B cell (primary cell): ENCODE measurements around the gene IPO11. TPM values are rescaled to one million over a fixed set of nuclear protein-coding genes. Genes with fewer than 3 reads are reported as not detected.

Experiments used
- ATAC-seq: fragments of 200-7000 bp; cut with Tn5 transposase; one replicate; pipeline ENCODE4 v1.10.0; 2021; ENCODE audit warnings: low read depth, mild to moderate bottlenecking, moderate number of reproducible peaks, moderate library complexity
- CTCF ChIA-PET: fragments of 350-600 bp; sonication (Branson Sonifier 250); formaldehyde crosslinking; loops from one replicate; lab custom pipeline; 2021; ENCODE audit warnings: antibody characterized with exemption, inconsistent platforms; lab: Charles Lee
- POLR2A ChIA-PET: fragments of 350-600 bp; sonication (Branson Sonifier 250); formaldehyde crosslinking; loops from one replicate; lab custom pipeline; 2021; ENCODE audit warnings: antibody characterized with exemption; lab: Charles Lee
- DNase-seq: peaks from one replicate; pipeline ENCODE4 v3.0.0; 2013
- H2AFZ ChIP-seq: 2 replicates; pipeline ENCODE4 v1.6.1; 2012; ENCODE audit warnings: mild to moderate bottlenecking, low read depth, low read length; ENCODE audit not compliant: insufficient read depth, poor library complexity, severe bottlenecking
- H3K27ac ChIP-seq, 2 donors: 1 replicate in 1 of 2; 2 replicates in 1 of 2; pipeline ENCODE4 v1.5.1; 2012 to 2013; ENCODE audit warnings: low read length in 2 of 2, mild to moderate bottlenecking in 2 of 2, moderate library complexity in 1 of 2
- H3K27me3 ChIP-seq, 4 experiments: fragments of 200-600 bp in 1 of 4; sonication (generic) in 1 of 4; replicated peaks in 1 of 4; 1 replicate in 2 of 4; 2 replicates in 2 of 4; pipeline versions ENCODE4 v1.6.1 to v1.7.0; 2013 to 2016; ENCODE audit warnings: low read length in 3 of 4, mild to moderate bottlenecking in 2 of 4, mixed read lengths in 1 of 4, moderate library complexity in 1 of 4; ENCODE audit not compliant: insufficient read depth in 4 of 4, control insufficient read depth in 3 of 4; ENCODE audit errors: control extremely low read depth in 1 of 4
- H3K36me3 ChIP-seq, 2 experiments: replicated peaks in 1 of 2; 1 replicate in 1 of 2; 2 replicates in 1 of 2; pipeline versions ENCODE4 v1.6.1 to v1.7.1; 2013; ENCODE audit warnings: low read length in 1 of 2; ENCODE audit not compliant: insufficient read depth in 2 of 2, control insufficient read depth in 1 of 2; ENCODE audit errors: control extremely low read depth in 1 of 2, extremely low read depth in 1 of 2
- H3K4me1 ChIP-seq, 2 donors: fragments of 200-600 bp in 1 of 2; sonication (generic) in 1 of 2; 1 replicate in 1 of 2; 2 replicates in 1 of 2; pipeline versions ENCODE4 v1.5.1 to v1.6.1; 2013 to 2017; ENCODE audit warnings: low read length in 2 of 2; ENCODE audit not compliant: control insufficient read depth in 2 of 2, insufficient read depth in 2 of 2
- H3K4me2 ChIP-seq: replicated peaks from 2 replicates; pipeline ENCODE3; 2012; ENCODE audit warnings: mild to moderate bottlenecking, low read depth, low read length; ENCODE audit not compliant: poor library complexity, severe bottlenecking
- H3K4me3 ChIP-seq, 5 experiments: fragments of 200-600 bp in 1 of 5; sonication (generic) in 1 of 5; 1 replicate in 3 of 5; 2 replicates in 2 of 5; pipeline versions ENCODE4 v1.5.1 to v1.7.0; 2011 to 2016; ENCODE audit warnings: low read length in 4 of 5, mild to moderate bottlenecking in 4 of 5, low read depth in 2 of 5, control low read depth in 1 of 5, moderate library complexity in 1 of 5; ENCODE audit not compliant: insufficient read depth in 1 of 5; ENCODE audit errors: control extremely low read depth in 1 of 5, extremely low read depth in 1 of 5
- H3K79me2 ChIP-seq: fragments of 200-600 bp; sonication (generic); one replicate; pipeline ENCODE4 v1.6.0; 2016; ENCODE audit warnings: low read length; ENCODE audit not compliant: control insufficient read depth, insufficient read depth
- H3K9ac ChIP-seq: fragments of 200-600 bp; sonication (generic); 2 replicates; pipeline ENCODE4 v1.6.1; 2017; ENCODE audit warnings: mild to moderate bottlenecking, low read length, moderate library complexity
- H3K9me3 ChIP-seq, 3 donors: one replicate each; pipeline versions ENCODE4 v1.6.1 to v1.7.1; 2013; ENCODE audit warnings: low read length in 2 of 3; ENCODE audit not compliant: control insufficient read depth in 2 of 3, insufficient read depth in 1 of 3; ENCODE audit errors: control extremely low read depth in 1 of 3
- H4K20me1 ChIP-seq: 2 replicates; pipeline ENCODE4 v1.6.0; 2012; ENCODE audit warnings: mild to moderate bottlenecking, low read length; ENCODE audit not compliant: insufficient read depth, control insufficient read depth, poor library complexity, severe bottlenecking
- H3K27ac Mint-ChIP-seq: one replicate; pipeline ENCODE4 v1.8.0; 2021; ENCODE audit warnings: mixed read lengths
- H3K27me3 Mint-ChIP-seq: one replicate; pipeline ENCODE4 v1.8.0; 2021; ENCODE audit warnings: mixed read lengths
- H3K4me1 Mint-ChIP-seq: one replicate; pipeline ENCODE4 v1.8.0; 2021; ENCODE audit warnings: mixed read lengths
- H3K4me3 Mint-ChIP-seq: one replicate; pipeline ENCODE4 v1.8.0; 2021; ENCODE audit warnings: mixed read lengths
- H3K9me3 Mint-ChIP-seq: one replicate; pipeline ENCODE4 v1.8.0; 2022; ENCODE audit warnings: mixed read lengths; ENCODE audit not compliant: insufficient read depth
- EZH2 ChIP-seq: IDR thresholded peaks from 2 replicates; pipeline ENCODE4 v1.6.1; 2012; ENCODE audit warnings: borderline replicate concordance, low read depth, mild to moderate bottlenecking, moderate library complexity, low read length; ENCODE audit not compliant: insufficient read depth, poor library complexity, severe bottlenecking
- WGBS: methylation state at CpG from one replicate; pipeline ENCODE4 v1.1.5; 2013; ENCODE audit warnings: missing lambda C conversion rate; ENCODE audit not compliant: insufficient coverage; 5-methylcytosine and 5-hydroxymethylcytosine counted together
- intact Hi-C: fragments of 100-400 bp; cut with micrococcal nuclease; formaldehyde crosslinking; loops from one replicate; pipeline ENCODE4 v1.10.0; 2022
- polyA plus RNA-seq: library from polyadenylated mRNA; depleted of rRNA; stranded (reverse); fragments of >200 nt; gene quantifications from 2 replicates; pipeline ENCODE4 v1.2.3, GENCODE V29; 2012
- total RNA-seq, 2 donors: library from RNA; stranded (reverse); fragments of 120-200 nt in 1 of 2; gene quantifications; 1 replicate in 1 of 2; 2 replicates in 1 of 2; pipeline versions ENCODE4 v1.2.3 to v1.2.4, GENCODE V29; 2013 to 2022
- TF ChIP-seq, protein P1 (sequence below): fragments of 200-600 bp; IDR thresholded peaks from one replicate; pipeline ENCODE4 v1.8.0; 2022; ENCODE audit warnings: antibody characterized with exemption, mild to moderate bottlenecking

The IPO11 gene
- total and polyA plus RNA-seq, 2 donors (not counting 1 experiment from before 2014, with no cell fraction given) = 3.8 to 37.4 TPM

- Histone ChIP-seq H3K79me2 (peaks cover 4% of the 10 kb centered on the region), H4K20me1 (no peaks in the 10 kb centered on the region), H2AFZ (no peak overlapping the region), H3K27ac (no peak overlapping the region), H3K4me2 (no peak overlapping the region), H3K4me3 (no peak overlapping the region), H3K36me3 (peaks cover 2 to 14% of the 10 kb centered on the region in 2 experiments), H3K9ac (no peak overlapping the region), H3K27me3 (no peaks in the 10 kb centered on the region), H3K9me3 (peaks cover 0 to 29% (median 14%) of the 10 kb centered on the region in 3 donors), H3K4me1 (no peaks in the 10 kb centered on the region)
- Mint-ChIP-seq H3K27me3 (no peaks in the 10 kb centered on the region), H3K27ac (no peak overlapping the region), H3K4me1 (peaks cover 4% of the 10 kb centered on the region), H3K9me3 (peaks cover 3% of the 10 kb centered on the region), H3K4me3 (no peak overlapping the region)
- CTCF ChIA-PET = no interaction called here
- no peak for ATAC-seq
- TF ChIP-seq, protein P1, sequence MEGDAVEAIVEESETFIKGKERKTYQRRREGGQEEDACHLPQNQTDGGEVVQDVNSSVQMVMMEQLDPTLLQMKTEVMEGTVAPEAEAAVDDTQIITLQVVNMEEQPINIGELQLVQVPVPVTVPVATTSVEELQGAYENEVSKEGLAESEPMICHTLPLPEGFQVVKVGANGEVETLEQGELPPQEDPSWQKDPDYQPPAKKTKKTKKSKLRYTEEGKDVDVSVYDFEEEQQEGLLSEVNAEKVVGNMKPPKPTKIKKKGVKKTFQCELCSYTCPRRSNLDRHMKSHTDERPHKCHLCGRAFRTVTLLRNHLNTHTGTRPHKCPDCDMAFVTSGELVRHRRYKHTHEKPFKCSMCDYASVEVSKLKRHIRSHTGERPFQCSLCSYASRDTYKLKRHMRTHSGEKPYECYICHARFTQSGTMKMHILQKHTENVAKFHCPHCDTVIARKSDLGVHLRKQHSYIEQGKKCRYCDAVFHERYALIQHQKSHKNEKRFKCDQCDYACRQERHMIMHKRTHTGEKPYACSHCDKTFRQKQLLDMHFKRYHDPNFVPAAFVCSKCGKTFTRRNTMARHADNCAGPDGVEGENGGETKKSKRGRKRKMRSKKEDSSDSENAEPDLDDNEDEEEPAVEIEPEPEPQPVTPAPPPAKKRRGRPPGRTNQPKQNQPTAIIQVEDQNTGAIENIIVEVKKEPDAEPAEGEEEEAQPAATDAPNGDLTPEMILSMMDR = no peak
- no peak for TF ChIP-seq EZH2
- intact Hi-C loops = no loop called here
- POLR2A ChIA-PET = no interaction called here
- DNase-seq = no peak
- WGBS = no CpG with 5 or more reads among the region's 1 CpG
These were observed 156.9 kb downstream of the IPO11 start for GRCh38 chr5:62569470-62569869.

DNA sequence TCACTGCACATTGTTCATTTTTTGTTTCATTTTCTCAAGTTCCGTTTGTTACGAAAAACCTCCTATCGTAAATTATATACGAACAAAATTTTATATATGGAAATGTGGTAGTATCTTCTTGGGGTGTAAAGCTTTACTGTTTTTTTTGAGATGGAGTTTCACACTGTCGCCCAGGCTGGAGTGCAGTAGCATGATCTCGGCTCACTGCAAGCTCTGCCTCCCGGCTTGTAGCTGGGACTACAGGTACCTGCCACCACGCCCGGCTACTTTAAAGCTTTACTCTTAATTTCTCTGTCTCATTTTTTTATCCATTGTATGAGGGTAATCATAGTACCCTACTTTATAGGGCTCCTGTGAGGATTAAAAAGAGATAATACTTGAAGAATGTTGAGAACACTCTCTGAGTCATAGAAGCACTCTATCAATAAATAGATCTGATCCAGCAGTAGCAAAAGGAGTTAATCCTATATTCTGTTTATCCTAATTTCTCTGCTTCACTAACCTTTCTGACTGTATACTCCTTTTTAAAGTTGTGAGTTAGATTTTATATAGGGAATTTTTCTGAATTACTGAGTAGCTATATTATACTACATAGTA lies 160.5 kb downstream of the IPO11 start:
- Mint-ChIP-seq H3K27me3 (no peaks in the 10 kb centered on the region), H3K4me3 (peak overlapping the region; percentile 29), H3K27ac (no peak overlapping the region), H3K4me1 (peaks cover 6% of the 10 kb centered on the region), H3K9me3 (peaks cover 3% of the 10 kb centered on the region)
- peak overlapping the region; percentile 37 for H3K4me2 ChIP-seq
- no peak overlapping the region for H2AFZ ChIP-seq
- WGBS = 20% methylated on average over 1 of the region's 9 CpGs
- H4K20me1 ChIP-seq = no peaks in the 10 kb centered on the region
- ChIA-PET POLR2A (no interaction called here), CTCF (no interaction called here)
- no peak for TF ChIP-seq EZH2
- TF ChIP-seq, protein P1 = no peak
- H3K9ac ChIP-seq = no peak overlapping the region
- peak overlapping the region in 1 of 2 donors; percentile 23 for H3K27ac ChIP-seq
- ATAC-seq = no peak
- H3K36me3 ChIP-seq = peaks cover 2 to 10% of the 10 kb centered on the region in 2 experiments
- peaks cover under 1% of the 10 kb centered on the region for H3K79me2 ChIP-seq
- no peaks in the 10 kb centered on the region for H3K27me3 ChIP-seq
- intact Hi-C loops = no loop called here
- no peak overlapping the region for H3K4me3 ChIP-seq
- peaks cover 0 to 1% of the 10 kb centered on the region in 2 donors for H3K4me1 ChIP-seq
- DNase-seq = no peak
- peaks cover 0 to 4% (median 2%) of the 10 kb centered on the region in 3 donors for H3K9me3 ChIP-seq
